ENCODE results near the gene CD101.
"Not testable (repeated sequence)": the region's sequence is repeated elsewhere in the genome, so short reads cannot be mapped to it uniquely, and the experiment has no call there.

Gene CD101

DNA sequence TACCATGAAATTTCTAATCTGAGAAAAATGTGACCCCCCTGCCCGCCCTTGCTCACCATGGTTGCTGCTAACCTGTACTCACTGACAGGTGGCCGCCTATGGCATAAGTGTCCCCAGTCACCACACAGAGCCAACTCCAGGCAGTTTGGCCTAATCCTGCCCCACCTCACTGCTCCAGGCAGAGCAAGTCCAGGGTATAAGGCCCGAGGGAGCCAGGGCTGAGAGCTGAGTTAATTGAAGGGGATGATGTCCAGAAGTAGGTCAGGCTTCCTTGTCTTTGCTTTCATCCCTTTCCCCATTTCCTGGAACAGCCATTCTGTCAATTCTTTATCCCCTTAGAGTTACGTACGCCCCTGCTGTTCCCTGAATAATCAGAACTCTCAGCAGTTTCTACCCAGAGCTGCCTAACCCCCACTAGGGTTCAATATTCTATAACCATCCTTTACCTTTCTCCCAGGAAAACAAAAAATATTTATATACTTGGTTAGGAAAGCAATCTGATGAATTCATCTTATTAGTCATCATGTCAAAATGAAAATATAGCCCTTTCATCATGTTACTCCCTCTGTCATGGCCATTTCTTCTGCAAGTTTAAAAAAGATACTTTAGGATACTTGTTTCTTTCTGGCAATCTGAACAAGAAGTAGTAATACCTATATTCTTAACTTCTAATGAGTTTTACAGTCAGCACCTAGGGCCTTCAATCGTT, 29.4 kb upstream of the CD101 start:
- H3K36me3 Mint-ChIP-seq (ENCODE audit: low read depth): peaks cover 2% of the 10 kb centered on the region
- H3K4me1 Mint-ChIP-seq (ENCODE audit: low read depth): no peaks in the 10 kb centered on the region
- H3K27me3 Mint-ChIP-seq (ENCODE audit: low read depth): peaks cover 2% of the 10 kb centered on the region
- no peak overlapping the region for H3K27ac Mint-ChIP-seq
- no peak overlapping the region for H3K4me3 Mint-ChIP-seq
- H3K9me3 Mint-ChIP-seq: no peaks in the 10 kb centered on the region
- no peak for DNase-seq (ENCODE audit: low spot score)

DNA sequence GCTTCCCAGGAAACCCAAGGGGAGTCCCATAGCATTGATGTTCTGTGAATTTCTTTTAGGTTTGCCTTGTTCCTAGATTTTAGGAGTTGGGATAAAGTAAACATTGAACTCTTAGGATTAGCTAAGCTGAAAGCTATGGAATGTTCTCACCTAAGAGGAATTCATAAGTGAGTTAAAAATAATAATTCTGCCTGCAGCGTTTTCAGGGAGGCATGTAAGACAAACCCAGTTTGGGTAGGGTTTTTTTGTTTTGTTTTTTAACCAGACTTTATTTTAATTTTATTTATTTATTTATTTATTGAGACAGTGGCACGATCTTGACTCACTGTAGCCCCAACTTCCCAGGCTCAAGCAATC, 28.9 kb upstream of the CD101 start:
- no peaks in the 10 kb centered on the region for H3K4me1 Mint-ChIP-seq (ENCODE audit: low read depth)
- no peaks in the 10 kb centered on the region for H3K9me3 Mint-ChIP-seq
- no peak for DNase-seq (ENCODE audit: low spot score)
- H3K27ac Mint-ChIP-seq: no peak overlapping the region
- H3K4me3 Mint-ChIP-seq: no peak overlapping the region
- peaks cover 3% of the 10 kb centered on the region for H3K27me3 Mint-ChIP-seq (ENCODE audit: low read depth)
- H3K36me3 Mint-ChIP-seq (ENCODE audit: low read depth): peaks cover 2% of the 10 kb centered on the region

DNA sequence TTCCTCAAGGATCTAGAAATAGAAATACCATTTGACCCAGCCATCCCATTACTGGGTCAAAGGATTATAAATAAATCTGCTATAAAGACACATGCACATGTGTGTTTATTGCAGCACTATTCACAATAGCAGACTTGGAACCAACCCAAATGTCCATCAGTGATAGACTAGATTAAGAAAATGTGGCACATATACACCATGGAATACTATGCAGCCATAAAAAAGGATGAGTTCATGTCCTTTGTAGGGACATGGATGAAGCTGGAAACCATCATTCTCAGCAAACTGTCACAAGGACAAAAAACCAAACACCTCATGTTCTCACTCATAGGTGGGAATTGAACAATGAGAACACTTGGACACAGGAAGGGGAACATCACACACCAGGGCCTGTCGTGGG, 21.3 kb upstream of the CD101 start:
- DNase-seq (ENCODE audit: low spot score); H3K9me3 Mint-ChIP-seq; H3K4me3 Mint-ChIP-seq; H3K27ac Mint-ChIP-seq; H3K4me1 Mint-ChIP-seq (ENCODE audit: low read depth); H3K36me3 Mint-ChIP-seq (ENCODE audit: low read depth); H3K27me3 Mint-ChIP-seq (ENCODE audit: low read depth): not testable (repeated sequence)

DNA sequence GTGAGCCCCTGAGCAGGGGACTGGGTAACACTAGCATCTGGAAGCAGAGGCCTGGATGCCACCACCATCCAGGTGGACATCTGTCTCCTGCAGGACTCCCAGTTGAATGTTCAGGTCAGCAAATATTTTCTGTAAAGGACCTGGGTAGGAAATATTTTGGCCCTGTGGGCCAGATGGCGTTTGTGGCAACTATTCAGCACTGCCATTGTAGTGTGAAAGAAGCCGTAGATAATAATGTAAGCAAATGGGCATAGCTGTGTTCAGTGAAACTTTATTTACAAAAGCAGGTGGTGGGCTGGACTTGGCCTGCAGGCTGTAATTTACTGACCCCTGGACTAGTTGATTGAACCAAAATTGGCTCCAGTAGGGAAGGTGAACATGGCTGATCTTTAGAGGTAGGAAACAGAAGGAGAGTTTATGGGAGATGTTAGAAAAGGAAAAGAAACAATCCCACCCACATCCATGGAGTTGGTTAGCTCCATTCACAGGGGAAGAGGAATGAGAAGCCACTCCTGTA, 20.0 kb upstream of the CD101 start:
- no peaks in the 10 kb centered on the region for H3K9me3 Mint-ChIP-seq
- no peak overlapping the region for H3K4me3 Mint-ChIP-seq
- no peaks in the 10 kb centered on the region for H3K36me3 Mint-ChIP-seq (ENCODE audit: low read depth)
- DNase-seq (ENCODE audit: low spot score): no peak
- peaks cover 11% of the 10 kb centered on the region for H3K4me1 Mint-ChIP-seq (ENCODE audit: low read depth)
- H3K27me3 Mint-ChIP-seq (ENCODE audit: low read depth): peaks cover 2% of the 10 kb centered on the region
- no peak overlapping the region for H3K27ac Mint-ChIP-seq

DNA sequence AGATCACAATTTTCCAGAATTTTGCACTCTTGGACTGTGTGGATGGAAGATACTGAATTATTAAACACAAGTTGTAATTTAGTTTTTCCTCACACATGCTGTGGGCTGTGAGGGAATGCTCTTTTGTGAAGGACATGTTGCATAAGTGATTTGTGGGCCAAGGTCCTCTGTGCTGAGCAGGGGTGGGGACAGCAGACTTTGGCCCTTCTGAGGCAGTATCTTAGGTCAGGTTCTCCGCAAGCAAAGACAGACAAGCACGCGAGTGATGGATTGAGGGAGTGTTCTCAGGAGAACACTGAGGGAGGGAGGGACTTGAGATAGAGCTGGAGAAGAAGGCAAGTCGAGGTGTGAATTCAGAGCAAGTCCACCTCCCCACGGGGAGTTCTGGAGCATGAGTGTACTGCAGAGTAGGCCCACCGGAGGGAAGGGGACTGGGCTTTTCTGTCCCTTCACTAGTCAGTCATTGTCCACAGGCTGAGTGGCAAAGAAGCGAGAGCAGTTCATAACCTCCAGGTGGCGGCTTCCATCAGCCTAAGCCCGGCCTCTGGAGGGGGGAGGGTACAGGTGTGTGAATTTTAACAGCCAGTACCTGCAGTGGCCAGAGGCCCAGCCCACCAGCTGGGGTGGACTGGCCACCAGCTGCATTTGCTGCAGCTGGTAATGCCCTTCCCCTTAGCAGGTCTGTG, 19.1 kb upstream of the CD101 start:
- H3K4me3 Mint-ChIP-seq: no peak overlapping the region
- no peaks in the 10 kb centered on the region for H3K36me3 Mint-ChIP-seq (ENCODE audit: low read depth)
- peaks cover 20% of the 10 kb centered on the region for H3K4me1 Mint-ChIP-seq (ENCODE audit: low read depth)
- H3K27ac Mint-ChIP-seq: no peak overlapping the region
- no peaks in the 10 kb centered on the region for H3K27me3 Mint-ChIP-seq (ENCODE audit: low read depth)
- DNase-seq (ENCODE audit: low spot score): no peak
- no peaks in the 10 kb centered on the region for H3K9me3 Mint-ChIP-seq

DNA sequence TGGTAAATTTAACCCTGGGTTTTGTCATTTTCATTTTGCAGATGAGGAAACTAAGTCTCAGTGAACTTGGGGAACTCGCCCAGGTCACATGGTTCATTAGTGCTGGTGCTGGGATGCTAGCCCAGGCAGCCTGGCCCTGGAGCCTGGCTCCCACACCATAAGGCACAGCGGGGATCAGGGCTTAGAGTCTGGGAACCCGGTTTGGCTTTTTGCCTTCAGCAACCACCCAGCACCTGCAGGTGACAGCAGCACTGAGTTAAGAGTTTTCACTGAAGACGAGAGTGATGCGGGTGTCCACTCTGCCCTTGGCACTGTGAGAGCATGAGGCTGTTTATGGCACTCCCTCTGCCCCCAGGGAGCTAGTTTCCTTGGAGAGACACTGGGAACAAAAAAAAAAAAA, 18.4 kb upstream of the CD101 start:
- Mint-ChIP-seq H3K27ac (no peak overlapping the region), H3K4me3 (no peak overlapping the region), H3K27me3 (ENCODE audit: low read depth) (no peaks in the 10 kb centered on the region), H3K4me1 (ENCODE audit: low read depth) (peaks cover 22% of the 10 kb centered on the region), H3K36me3 (ENCODE audit: low read depth) (no peaks in the 10 kb centered on the region), H3K9me3 (no peaks in the 10 kb centered on the region)
- no peak for DNase-seq (ENCODE audit: low spot score)

DNA sequence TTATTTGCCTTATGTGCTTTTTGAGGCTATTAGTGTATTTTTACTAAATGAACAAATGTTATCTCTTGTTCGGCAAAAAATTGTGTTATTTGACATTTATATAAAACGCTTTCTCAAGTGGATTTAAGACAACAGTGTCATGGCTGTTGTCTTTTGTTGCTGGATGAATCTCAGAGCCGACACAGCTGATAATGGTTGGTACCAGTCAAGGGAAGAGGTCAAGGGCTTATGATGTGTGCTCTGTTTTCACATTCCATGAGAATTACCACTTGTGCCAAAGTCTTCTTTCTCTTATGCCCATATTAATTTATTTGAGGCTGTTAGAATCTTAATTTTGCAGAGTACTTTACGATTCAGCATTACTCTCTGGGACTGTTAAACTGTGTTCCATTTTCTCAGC, 17.9 kb upstream of the CD101 start:
- Mint-ChIP-seq H3K4me1 (ENCODE audit: low read depth) (peaks cover 22% of the 10 kb centered on the region), H3K36me3 (ENCODE audit: low read depth) (no peaks in the 10 kb centered on the region), H3K27ac (no peak overlapping the region), H3K4me3 (no peak overlapping the region), H3K27me3 (ENCODE audit: low read depth) (no peaks in the 10 kb centered on the region), H3K9me3 (no peaks in the 10 kb centered on the region)
- DNase-seq (ENCODE audit: low spot score): no peak

DNA sequence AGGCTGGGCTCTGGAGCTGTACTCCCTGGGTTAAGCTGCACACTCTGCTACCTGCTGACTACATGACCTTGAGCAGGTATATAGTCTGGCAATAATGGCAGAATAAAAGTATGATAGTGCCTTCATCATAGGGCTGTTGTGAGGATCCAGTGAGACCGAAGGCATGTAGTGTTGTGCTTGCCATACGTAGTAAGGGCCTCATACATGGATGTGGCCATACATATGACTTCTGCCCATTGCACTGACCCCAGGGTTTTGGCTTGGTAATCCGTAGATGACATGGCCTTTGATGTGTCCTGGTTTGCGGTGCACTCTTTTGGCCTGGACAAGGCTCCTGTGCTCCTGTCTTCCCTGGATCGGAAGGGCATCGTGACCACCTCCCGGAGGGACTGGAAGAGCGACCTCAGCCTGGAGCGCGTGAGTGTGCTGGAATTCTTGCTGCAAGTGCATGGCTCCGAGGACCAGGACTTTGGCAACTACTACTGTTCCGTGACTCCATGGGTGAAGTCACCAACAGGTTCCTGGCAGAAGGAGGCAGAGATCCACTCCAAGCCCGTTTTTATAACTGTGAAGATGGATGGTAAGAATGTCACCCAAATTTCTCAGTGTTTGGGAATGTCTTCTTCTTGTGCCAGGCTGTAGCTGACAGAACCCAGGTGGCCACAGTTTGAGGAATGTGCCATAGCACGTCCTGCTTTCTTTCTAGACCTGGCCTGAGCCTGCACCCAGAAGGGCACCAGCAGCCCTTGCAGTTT, 17.0 kb upstream of the CD101 start:
- DNase-seq (ENCODE audit: low spot score): no peak
- H3K4me3 Mint-ChIP-seq: no peak overlapping the region
- H3K4me1 Mint-ChIP-seq (ENCODE audit: low read depth): peaks cover 22% of the 10 kb centered on the region
- H3K27ac Mint-ChIP-seq: no peak overlapping the region
- H3K27me3 Mint-ChIP-seq (ENCODE audit: low read depth): no peaks in the 10 kb centered on the region
- H3K36me3 Mint-ChIP-seq (ENCODE audit: low read depth): no peaks in the 10 kb centered on the region
- no peaks in the 10 kb centered on the region for H3K9me3 Mint-ChIP-seq

DNA sequence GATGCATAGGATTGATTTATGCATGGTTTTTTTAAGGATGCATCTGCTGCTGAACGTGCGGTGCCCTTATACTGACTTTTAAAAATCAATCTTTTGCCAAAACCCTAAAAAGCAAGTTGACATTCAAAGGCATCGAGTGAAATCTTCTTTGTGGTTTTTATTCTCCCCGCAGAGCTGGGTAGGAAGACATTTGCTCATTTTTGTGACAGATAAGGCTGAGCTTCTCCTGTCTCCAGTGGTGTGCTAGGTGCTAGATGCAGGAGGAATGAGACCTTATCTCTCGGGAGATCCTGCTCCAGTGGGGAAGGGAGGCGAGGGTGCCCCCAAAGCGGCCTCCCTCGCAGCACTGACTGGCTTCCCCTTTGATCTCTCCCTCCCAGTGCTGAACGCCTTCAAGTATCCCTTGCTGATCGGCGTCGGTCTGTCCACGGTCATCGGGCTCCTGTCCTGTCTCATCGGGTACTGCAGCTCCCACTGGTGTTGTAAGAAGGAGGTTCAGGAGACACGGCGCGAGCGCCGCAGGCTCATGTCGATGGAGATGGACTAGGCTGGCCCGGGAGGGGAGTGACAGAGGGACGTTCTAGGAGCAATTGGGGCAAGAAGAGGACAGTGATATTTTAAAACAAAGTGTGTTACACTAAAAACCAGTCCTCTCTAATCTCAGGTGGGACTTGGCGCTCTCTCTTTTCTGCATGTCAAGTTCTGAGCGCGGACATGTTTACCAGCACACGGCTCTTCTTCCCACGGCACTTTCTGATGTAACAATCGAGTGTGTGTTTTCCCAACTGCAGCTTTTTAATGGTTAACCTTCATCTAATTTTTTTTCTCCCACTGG, 14.9 kb upstream of the CD101 start:
- H3K36me3 Mint-ChIP-seq (ENCODE audit: low read depth): peaks cover 2% of the 10 kb centered on the region

DNA sequence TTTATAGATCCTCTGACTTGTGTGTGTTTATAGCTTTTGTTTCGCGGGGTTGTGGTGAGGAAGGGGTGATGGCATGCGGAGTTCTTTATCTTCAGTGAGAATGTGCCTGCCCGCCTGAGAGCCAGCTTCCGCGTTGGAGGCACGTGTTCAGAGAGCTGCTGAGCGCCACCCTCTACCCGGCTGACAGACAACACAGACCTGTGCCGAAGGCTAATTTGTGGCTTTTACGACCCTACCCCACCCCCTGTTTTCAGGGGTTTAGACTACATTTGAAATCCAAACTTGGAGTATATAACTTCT, 14.4 kb upstream of the CD101 start:
- Mint-ChIP-seq H3K27me3 (ENCODE audit: low read depth) (no peaks in the 10 kb centered on the region), H3K27ac (peak overlapping the region; percentile 87)
- DNase-seq (ENCODE audit: low spot score): peak; percentile 47

More for the DNA sequence above, 14.9 kb upstream of the CD101 start:
- H3K9me3 Mint-ChIP-seq: no peaks in the 10 kb centered on the region
- H3K4me3 Mint-ChIP-seq: peak overlapping the region; percentile 76
- H3K27ac Mint-ChIP-seq: peak overlapping the region; percentile 87
- DNase-seq (ENCODE audit: low spot score): peak; percentile 14
- no peaks in the 10 kb centered on the region for H3K27me3 Mint-ChIP-seq (ENCODE audit: low read depth)
- peaks cover 26% of the 10 kb centered on the region for H3K4me1 Mint-ChIP-seq (ENCODE audit: low read depth)

DNA sequence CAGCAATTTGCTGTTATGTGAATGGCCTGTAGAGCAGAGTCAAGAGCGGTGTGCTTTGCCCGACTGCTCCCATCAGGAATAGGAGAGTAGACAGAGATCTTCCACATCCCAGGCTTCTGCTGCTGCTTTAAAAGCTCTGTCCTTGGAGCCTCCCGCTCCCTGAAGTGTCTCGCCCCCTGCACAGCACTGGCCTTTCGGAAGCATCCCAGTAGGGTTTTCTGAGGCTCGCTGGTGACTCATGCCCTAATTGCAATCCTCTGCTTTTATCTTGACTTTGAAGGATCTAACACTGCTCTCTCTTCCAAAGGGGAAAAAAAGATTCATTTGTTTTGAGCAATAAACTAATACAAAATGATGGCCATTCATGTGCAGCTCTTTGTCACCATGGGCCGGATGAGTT, 13.3 kb upstream of the CD101 start:
- Mint-ChIP-seq H3K9me3 (no peaks in the 10 kb centered on the region), H3K27ac (no peak overlapping the region), H3K27me3 (ENCODE audit: low read depth) (no peaks in the 10 kb centered on the region), H3K36me3 (ENCODE audit: low read depth) (peaks cover 2% of the 10 kb centered on the region), H3K4me1 (ENCODE audit: low read depth) (peaks cover 29% of the 10 kb centered on the region), H3K4me3 (no peak overlapping the region)
- DNase-seq (ENCODE audit: low spot score): no peak

More for the DNA sequence above, 14.4 kb upstream of the CD101 start:
- Mint-ChIP-seq H3K36me3 (ENCODE audit: low read depth) (peaks cover 2% of the 10 kb centered on the region), H3K9me3 (no peaks in the 10 kb centered on the region), H3K4me3 (peak overlapping the region; percentile 76), H3K4me1 (ENCODE audit: low read depth) (peaks cover 29% of the 10 kb centered on the region)

DNA sequence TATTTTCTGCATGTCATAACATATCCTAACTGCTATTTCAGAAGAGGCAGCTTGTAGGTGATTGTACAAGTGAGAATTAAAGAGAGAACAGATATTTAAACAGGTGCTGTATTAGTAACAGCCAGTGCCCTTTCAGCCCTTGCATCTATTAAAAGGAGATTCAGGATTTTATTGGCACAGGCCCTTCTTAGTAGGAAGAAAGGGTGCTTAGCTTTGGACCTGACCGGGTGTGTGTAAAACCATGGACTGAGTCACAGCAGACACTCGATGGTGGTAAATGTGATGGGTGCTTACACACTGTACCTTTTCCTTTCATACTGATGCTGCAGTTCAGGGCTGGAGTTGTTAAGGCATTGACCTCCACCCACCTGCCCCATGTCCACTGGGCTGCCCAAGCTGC, 12.7 kb upstream of the CD101 start:
- Mint-ChIP-seq H3K4me3 (no peak overlapping the region), H3K4me1 (ENCODE audit: low read depth) (peaks cover 29% of the 10 kb centered on the region), H3K27me3 (ENCODE audit: low read depth) (no peaks in the 10 kb centered on the region), H3K27ac (no peak overlapping the region), H3K9me3 (no peaks in the 10 kb centered on the region), H3K36me3 (ENCODE audit: low read depth) (peaks cover 2% of the 10 kb centered on the region)
- no peak for DNase-seq (ENCODE audit: low spot score)

DNA sequence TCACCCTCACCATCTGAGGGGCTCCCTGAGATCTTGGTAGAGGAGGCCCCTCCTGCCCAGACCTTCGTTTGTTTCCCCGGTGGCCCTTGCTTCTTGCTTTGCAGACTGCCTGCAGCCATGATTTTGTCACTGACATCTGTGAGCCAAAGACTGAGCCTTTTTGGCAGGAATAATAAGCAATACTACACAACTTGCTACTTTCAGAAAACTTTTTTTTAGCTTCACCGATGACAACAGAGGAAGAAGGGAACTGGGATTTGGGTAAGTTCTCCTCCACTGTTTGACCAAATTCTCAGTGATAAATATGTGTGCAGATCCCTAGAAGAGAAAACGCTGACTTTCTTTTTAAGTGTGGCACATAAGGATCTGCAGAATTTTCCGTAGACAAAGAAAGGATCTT, 11.7 kb upstream of the CD101 start:
- Mint-ChIP-seq H3K4me1 (ENCODE audit: low read depth) (peaks cover 24% of the 10 kb centered on the region), H3K27me3 (ENCODE audit: low read depth) (no peaks in the 10 kb centered on the region), H3K9me3 (no peaks in the 10 kb centered on the region), H3K4me3 (no peak overlapping the region), H3K27ac (no peak overlapping the region), H3K36me3 (ENCODE audit: low read depth) (peaks cover 2% of the 10 kb centered on the region)
- DNase-seq (ENCODE audit: low spot score): no peak

Measured in T-helper 2 cell treated with Interferon-gamma antibody and Interleukin-4, amounts not matched to agents 5 μg/mL and 100 μg/mL, for 36 hours (primary cell).